ENCODE data around the gene DBN1.
A peak's percentile ranks its signal among the peaks of the same experiment; 100 is the strongest.

DBN1 gene

DNA sequence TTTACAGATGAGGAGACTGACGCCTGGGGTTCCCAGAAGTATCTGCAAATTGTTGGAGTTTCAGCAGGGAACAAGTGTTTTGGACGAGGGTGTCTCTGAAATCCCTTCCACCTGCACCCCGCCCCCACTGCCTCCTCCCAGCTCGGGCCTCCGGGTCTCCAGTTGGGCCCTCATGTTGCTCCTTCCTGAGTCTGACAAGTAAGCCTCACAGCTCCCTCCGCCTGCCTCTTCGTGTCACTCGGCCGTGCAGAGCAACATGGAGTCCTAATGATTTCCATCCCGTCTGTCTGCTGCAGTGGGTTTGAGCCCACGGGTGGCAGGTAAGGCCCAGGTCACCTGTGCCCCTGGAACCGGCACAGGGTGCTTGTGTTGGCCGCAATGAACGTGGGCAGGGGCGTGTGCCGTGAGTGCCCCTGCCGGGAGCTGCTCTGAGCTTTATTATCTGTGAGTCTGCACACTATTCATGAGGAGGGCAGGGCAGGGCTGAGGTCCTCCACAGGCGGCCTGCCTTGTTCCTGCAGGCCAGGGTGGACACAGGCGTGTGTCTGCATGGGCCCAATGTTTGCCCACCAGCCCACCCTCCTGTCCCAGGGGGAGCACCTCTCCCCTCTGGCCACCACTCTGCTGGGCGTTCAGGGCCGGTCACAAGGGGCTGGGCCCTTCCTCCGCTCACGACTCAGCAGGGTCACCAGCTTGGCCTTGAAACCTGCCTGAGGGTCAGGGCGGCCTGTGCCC is 30.1 kb upstream of the DBN1 start:
- DNase-seq (ENCODE audit: low spot score) = no peak
- TF ChIP-seq, protein P1, sequence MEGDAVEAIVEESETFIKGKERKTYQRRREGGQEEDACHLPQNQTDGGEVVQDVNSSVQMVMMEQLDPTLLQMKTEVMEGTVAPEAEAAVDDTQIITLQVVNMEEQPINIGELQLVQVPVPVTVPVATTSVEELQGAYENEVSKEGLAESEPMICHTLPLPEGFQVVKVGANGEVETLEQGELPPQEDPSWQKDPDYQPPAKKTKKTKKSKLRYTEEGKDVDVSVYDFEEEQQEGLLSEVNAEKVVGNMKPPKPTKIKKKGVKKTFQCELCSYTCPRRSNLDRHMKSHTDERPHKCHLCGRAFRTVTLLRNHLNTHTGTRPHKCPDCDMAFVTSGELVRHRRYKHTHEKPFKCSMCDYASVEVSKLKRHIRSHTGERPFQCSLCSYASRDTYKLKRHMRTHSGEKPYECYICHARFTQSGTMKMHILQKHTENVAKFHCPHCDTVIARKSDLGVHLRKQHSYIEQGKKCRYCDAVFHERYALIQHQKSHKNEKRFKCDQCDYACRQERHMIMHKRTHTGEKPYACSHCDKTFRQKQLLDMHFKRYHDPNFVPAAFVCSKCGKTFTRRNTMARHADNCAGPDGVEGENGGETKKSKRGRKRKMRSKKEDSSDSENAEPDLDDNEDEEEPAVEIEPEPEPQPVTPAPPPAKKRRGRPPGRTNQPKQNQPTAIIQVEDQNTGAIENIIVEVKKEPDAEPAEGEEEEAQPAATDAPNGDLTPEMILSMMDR (IDR thresholded peaks at IDR 0.05; ENCODE audit: extremely low read depth, missing control alignments) = no peak

DNA sequence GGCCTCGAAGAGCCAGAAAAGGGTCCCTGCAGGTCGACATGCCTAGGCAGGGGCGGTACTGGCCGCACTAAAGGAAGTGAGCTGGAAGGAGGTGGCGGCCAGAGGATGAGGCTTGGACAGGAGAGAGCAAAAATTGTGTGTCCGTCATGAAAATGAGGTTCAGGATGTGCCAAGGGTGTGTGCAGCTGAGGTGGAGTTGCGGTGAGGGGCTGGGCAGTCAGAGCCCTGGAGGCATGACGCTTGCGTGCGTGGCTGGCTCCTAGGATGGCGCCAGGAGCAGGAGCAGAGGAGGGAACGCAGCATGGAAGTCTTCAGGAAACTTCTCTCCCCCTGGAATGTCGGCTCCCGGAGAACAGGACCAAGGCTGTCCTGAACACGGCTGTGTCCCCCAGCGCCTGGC is 29.5 kb upstream of the DBN1 start:
- TF ChIP-seq, protein P1 (IDR thresholded peaks at IDR 0.05; ENCODE audit: extremely low read depth, missing control alignments) = no peak
- no peak for DNase-seq (ENCODE audit: low spot score)

DNA sequence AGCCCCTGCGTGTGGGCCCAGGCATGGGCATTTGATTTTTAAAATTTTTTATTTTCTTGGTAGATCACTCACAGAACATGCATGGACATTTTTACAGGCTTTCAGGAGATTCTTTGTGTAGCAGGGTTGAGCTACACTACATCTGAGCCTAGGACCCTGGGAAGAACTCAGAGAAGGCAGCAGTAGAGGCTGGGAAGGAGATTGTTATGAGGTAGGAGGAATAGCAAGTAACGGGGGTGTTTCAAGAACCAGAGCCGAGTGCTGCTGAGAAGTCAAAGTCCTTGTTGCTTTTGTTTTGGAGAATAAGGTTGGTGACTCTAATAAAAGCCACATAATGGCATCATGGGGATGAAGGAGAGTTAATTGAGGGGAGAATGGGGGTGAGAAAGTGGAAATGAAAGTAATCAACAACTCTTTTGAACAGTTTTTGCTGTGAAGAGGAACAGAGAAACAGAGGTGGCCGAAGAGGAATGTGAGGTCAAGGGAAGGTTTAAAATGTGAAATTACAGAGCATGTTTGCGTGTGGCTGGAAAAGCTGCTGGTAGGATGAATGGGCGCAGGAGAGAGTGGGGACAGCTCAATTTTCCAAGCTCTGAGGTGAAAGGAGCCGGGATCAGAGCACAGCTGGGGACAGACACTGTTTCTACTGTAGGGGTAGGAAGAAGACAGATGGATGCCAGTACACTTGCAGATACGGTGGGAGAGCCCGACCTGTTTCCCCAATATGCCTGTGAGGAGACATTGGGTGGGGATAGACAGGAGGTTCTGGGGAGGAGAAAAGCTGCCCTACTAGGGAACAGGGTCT is 28.6 kb upstream of the DBN1 start:
- DNase-seq (ENCODE audit: low spot score) = peak; percentile 77
- TF ChIP-seq, protein P1 (IDR thresholded peaks at IDR 0.05; ENCODE audit: extremely low read depth, missing control alignments) = no peak

DNA sequence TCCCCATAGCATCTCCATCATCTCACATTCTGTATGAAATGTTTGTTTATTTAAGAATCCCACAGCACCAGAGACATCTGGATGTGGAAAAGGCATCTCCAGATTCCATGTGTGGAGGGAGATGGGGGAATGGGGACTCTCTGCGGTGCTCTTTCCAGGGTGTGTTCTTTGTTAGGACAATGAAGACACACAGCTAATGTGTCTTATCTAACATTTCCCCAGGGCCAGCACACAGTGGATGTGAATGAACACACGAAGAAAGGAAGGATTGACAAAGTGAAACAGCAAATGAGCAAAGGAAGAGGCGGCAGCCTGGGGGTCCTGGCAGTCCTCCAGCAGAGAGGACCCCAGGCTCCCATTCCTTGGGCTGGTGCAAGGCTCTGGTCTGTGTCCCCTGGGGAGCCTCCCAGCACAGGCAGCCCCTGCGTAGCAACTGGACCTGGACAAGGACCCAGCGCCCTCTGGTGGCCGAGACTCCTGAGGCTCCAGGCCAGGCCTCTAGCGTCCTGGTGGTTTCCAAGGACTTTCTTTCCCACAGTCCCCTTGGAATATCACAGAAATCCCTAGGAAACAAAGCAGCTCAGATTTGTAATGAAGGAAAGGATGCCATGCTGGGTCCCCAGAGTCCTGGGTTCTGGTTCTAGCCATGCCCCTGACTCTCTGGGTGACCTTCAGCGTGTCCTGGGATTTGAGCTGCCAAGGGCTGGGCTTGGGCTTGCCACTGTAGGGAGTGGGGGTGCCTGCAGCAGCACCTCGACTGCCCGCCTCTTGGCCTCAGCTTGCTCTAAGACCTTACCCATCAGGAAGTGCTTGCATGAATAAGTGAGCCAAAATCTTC is 27.5 kb upstream of the DBN1 start:
- TF ChIP-seq, protein P1 (IDR thresholded peaks at IDR 0.05; ENCODE audit: extremely low read depth, missing control alignments) = peak; percentile 92
- peak; percentile 80 for DNase-seq (ENCODE audit: low spot score)

DNA sequence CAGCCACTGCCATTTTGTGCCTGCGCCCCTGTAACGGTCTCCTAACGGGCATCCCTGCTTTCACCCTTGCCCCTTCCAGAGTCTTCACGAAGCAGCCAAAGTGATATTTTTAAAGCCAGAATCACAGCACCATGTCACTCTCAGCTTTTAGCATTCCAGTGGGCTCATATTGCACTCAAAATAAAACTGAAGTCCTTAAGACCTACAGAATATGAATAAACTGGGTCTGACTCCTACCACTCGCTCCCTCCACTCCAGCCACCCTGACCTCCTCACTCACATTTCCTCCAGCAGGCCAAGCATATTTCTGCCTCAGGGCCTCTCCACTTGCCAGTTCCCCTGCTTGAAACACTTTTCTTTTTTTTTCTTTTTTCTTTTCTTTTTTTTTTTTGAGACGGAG is 26.4 kb upstream of the DBN1 start:
- TF ChIP-seq, protein P1 (IDR thresholded peaks at IDR 0.05; ENCODE audit: extremely low read depth, missing control alignments) = no peak
- DNase-seq (ENCODE audit: low spot score) = no peak

DNA sequence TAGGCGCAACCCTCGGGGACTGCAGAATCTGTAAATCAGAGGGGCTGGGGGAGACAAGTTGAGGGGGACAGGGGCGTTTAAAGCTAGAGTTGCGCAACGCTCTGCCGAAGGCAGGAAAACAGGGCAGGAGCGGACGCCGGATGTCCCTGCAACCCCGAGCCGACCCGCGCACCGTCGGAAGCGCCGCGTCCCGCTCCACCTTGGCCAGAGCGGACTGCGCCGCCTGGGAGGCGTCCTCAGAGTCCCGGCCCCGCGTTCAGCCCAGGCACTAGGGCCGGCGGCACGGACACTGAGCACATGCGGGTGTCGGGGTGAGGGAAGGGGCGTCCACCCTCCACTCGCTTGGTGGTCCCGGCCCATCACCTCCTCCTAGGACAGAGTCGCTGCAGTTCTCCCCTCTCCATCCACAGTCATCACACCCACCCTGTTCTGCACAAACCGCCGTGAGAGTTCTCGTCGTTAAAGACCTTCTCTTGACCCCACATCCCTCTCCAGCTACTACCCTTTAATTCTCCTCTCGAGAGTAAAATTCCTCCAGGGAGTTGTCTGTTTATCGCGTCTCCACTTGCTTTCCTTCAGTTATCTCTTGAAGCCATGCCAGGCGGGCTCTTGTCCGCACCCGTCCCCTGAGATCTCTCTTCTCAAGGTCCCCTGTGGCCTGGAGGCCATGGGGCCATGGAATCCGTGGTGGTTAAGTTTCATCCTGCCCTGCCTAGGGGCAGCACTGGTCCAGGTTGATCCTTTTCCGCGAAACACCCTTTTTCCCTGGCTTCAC is 24.8 kb upstream of the DBN1 start:
- DNase-seq (ENCODE audit: low spot score) = no peak
- TF ChIP-seq, protein P1 (IDR thresholded peaks at IDR 0.05; ENCODE audit: extremely low read depth, missing control alignments) = no peak

Data from GM20000 (cell line).